Measurements from ENCODE around the gene PPP4R4.

DNA sequence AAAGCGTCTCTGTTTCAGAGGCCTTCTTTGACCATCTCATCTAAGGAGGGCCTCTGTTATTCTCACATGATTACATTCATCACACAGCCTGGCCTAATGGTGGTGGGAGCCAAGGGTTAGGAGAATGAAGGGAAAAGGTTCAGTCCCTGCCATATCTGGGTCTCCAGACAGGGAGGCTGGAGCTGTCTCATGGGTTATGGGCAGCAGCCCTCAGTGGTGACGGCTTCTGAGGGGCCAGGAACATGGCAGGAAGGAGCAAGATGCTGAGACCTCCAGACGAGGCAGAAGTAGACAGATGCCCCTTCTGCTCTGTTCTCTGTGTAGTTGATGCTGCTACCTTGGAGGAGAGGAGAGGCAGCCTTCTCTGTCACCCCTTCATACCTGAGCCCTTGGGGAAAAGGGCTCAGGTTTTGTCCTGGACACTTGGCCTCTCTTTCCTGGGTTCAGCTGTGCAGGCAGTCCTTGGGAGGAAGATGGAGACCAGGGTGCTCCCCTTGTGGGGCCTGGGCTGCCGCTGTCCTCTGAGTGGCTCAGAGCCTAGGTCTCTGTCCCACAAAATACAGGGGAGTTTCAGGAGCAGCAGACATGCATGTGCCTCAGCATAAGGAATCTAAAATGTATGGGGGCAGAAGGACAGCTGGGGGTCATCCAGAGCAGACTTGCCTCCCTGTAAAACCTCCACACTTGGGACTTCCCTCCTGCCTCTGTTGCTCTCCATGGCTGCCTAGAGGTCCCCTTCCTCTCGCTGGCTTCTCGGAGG is 48.3 kb upstream of the PPP4R4 start:
- TF ChIP-seq, protein P1, sequence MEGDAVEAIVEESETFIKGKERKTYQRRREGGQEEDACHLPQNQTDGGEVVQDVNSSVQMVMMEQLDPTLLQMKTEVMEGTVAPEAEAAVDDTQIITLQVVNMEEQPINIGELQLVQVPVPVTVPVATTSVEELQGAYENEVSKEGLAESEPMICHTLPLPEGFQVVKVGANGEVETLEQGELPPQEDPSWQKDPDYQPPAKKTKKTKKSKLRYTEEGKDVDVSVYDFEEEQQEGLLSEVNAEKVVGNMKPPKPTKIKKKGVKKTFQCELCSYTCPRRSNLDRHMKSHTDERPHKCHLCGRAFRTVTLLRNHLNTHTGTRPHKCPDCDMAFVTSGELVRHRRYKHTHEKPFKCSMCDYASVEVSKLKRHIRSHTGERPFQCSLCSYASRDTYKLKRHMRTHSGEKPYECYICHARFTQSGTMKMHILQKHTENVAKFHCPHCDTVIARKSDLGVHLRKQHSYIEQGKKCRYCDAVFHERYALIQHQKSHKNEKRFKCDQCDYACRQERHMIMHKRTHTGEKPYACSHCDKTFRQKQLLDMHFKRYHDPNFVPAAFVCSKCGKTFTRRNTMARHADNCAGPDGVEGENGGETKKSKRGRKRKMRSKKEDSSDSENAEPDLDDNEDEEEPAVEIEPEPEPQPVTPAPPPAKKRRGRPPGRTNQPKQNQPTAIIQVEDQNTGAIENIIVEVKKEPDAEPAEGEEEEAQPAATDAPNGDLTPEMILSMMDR (conservative IDR thresholded peaks at IDR 0.05), result no peak
- no peak for TF ChIP-seq EZH2 (IDR thresholded peaks at IDR 0.05; ENCODE audit: low read depth)

Data from PC-9 (cell line).